ENCODE results near the gene AMT. TPM values are rescaled to one million over a fixed set of nuclear protein-coding genes. Genes with fewer than 3 reads are reported as not detected.

Gene AMT
- total RNA-seq, 1 donor from 2014 or later: 2.5 TPM

DNA sequence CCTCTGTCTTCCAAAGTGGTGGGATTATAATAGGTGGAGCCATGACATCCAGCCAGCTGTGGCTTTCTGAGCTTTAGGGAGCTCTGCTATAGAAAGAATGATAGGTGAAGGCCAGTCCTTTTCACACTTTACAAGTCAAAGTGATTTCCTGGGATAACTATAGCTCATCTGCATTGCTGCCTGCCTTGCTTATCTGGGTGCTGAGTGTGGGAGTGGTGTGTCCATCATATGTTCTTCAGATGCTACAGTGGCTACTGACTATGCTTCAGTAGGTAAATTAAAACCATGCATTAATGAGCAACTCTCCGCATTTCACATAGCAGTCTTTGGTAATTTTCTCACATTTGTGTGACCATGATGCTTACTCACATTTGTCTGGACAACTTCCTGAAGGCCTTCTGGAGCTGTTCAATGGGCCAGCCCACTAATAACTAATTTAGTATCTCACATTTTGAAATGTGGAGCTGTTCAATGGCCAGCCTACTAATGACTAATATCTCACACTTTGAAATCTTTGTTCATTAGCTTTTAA lies 33.9 kb downstream of the AMT start:
- no peak overlapping the region for H3K4me3 ChIP-seq (ENCODE audit: low read depth, low read length)
- DNase-seq (ENCODE audit: low read depth): no peak
- TF ChIP-seq, protein P1, sequence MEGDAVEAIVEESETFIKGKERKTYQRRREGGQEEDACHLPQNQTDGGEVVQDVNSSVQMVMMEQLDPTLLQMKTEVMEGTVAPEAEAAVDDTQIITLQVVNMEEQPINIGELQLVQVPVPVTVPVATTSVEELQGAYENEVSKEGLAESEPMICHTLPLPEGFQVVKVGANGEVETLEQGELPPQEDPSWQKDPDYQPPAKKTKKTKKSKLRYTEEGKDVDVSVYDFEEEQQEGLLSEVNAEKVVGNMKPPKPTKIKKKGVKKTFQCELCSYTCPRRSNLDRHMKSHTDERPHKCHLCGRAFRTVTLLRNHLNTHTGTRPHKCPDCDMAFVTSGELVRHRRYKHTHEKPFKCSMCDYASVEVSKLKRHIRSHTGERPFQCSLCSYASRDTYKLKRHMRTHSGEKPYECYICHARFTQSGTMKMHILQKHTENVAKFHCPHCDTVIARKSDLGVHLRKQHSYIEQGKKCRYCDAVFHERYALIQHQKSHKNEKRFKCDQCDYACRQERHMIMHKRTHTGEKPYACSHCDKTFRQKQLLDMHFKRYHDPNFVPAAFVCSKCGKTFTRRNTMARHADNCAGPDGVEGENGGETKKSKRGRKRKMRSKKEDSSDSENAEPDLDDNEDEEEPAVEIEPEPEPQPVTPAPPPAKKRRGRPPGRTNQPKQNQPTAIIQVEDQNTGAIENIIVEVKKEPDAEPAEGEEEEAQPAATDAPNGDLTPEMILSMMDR (conservative IDR thresholded peaks at IDR 0.05; ENCODE audit: low read depth, low read length): no peak

DNA sequence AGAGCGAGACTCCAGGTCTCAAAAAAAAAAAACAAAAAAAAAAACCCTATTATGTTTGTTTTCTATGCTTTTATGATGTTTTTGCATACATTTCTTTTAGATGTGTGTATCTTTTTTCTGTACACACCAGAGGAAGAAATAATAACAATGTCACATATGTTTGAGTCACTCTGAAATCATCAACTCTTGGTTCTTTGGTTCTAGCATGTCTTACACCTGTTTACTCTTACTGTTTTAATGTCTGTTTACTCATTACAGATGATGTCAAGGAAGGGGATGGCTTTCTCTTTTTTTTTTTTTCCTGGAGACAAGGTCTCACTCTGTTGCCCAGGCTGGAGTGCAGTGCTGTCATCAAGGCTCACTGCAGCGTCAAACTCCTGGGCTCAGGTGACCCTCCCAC lies 34.6 kb downstream of the AMT start:
- TF ChIP-seq, protein P1 (conservative IDR thresholded peaks at IDR 0.05; ENCODE audit: low read depth, low read length): no peak
- no peak for DNase-seq (ENCODE audit: low read depth)
- H3K4me3 ChIP-seq (ENCODE audit: low read depth, low read length): no peak overlapping the region

DNA sequence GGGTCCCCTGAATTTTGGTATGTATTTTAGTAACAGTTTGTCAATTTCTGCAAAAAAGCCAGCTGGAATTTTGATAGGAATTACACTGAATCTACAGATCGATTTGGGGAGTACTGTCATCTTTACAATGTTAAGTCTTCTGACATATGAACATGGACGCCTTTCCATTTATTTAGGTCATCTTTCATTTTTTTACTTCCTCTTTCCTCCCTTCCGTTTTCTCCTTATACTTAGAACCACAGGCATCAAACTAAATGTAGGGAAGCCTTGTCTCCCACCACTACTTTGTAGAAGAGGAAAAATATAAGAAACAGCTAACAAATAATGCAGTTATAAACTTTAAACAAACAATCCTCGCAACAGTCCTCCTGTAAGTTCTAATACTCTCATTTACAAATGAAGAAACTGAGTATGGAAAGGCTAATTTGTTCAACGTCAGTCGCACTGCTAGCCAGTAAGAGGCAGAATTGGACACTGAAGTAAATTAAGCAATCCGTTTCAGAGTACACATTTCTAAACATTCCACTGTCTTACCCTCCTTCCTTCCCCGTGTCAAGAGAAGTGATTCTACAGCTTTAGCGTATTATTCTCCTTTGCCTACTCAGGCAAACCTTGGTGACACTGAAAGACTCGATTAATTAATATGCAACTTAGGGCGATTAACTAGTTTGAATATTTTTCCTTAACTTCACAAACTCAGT lies 36.1 kb downstream of the AMT start:
- TF ChIP-seq, protein P1 (conservative IDR thresholded peaks at IDR 0.05; ENCODE audit: low read depth, low read length): no peak
- no peak for DNase-seq (ENCODE audit: low read depth)
- no peak overlapping the region for H3K4me3 ChIP-seq (ENCODE audit: low read depth, low read length)

DNA sequence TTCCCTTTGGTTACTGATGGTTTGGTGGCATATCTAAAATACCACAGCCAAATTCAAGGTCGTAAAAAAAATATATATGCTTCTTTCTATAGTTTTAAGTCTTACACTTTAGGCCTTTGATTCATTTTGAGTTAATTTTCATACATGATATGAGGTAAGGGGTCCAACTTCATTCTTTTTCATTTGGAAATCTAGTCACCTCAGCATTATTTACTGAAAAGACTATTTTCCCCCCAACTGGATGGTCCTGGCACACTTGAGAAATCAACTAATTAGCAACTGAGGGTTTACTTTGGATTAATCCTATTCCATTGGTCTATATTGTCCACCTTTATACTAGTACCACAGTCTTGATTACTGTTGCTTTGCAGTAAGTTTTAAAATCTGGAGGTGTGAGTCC lies 36.7 kb downstream of the AMT start:
- no peak for DNase-seq (ENCODE audit: low read depth)
- no peak overlapping the region for H3K4me3 ChIP-seq (ENCODE audit: low read depth, low read length)
- TF ChIP-seq, protein P1 (conservative IDR thresholded peaks at IDR 0.05; ENCODE audit: low read depth, low read length): no peak

DNA sequence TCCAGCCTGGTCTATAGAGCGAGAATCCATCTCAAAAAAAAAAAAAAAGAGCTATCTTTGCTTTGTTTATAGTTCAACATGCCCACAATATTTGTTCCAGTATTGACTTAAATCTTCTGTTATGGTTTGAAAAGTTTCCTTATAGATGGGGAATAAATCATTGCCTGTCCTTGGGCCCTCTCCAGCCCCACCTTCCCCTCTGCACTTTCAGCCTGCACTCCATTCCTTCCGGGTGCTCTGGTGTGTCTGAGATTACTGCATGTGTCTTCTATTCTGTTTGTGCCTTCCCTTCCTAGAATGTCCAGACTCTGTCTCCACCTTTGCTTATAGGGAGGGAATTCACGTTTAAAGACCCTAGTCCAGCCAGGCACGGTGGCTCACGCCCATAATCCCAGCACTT lies 38.9 kb downstream of the AMT start:
- TF ChIP-seq, protein P1 (conservative IDR thresholded peaks at IDR 0.05; ENCODE audit: low read depth, low read length): no peak
- no peak for DNase-seq (ENCODE audit: low read depth)
- H3K4me3 ChIP-seq (ENCODE audit: low read depth, low read length): no peak overlapping the region

DNA sequence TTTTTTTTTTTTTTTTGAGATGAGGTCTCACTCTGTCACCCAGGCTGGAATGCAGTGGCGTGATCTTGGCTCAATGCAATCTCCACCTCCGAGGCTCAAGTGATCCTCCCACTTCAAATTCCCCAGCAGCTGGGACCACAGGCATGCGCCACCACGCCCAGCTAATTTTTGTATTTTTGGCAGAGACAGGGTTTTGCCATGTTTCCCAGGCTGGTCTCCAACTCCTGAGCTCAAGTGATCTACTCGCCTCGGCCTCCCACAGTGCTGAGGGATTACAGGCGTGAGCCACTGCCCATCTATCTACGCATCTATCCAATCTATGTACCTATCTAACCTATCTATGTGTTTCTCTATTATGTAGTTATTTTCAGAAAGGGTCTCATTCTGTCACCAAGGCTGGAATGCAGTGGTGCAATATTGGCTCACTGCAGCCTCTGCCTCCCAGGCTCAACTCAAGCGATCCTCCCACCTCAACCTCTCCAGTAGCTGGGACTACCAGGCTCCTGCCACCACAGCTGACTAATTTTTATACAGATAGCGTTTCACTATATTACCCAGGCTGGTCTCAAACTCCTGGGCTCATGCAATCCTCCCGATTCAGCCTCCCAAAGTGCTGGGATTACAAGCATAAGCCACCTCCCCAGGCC lies 43.9 kb downstream of the AMT start:
- TF ChIP-seq, protein P1 (conservative IDR thresholded peaks at IDR 0.05; ENCODE audit: low read depth, low read length): no peak
- no peak overlapping the region for H3K4me3 ChIP-seq (ENCODE audit: low read depth, low read length)
- no peak for DNase-seq (ENCODE audit: low read depth)

Data from epithelial cell of proximal tubule (primary cell).